ENCODE results near the gene C1QTNF8. TPM values are rescaled to one million over a fixed set of nuclear protein-coding genes. Genes with fewer than 3 reads are reported as not detected.

The C1QTNF8 gene
- total RNA-seq, 1 experiment from 2014 or later: 0.27 TPM

- RAD21 ChIA-PET (ENCODE audit: low non-redundant PET in 1 of 2, low total read pairs in 2 of 2, uncharacterized antibody in 2 of 2, unreplicated experiment in 2 of 2): no interaction called here
- ATAC-seq (no peak), DNase-seq (ENCODE audit: low read depth, low spot score) (no peak)
- peaks cover 6 to 7% of the 10 kb centered on the region in 2 experiments; a peak in 3 of 4 replicates for H3K4me1 ChIP-seq (ENCODE audit: control insufficient read depth in 1 of 2, insufficient read depth in 2 of 2, low read length in 2 of 2)
- POLR2A ChIA-PET: no interaction called here
- no peak for TF ChIP-seq YY1 (IDR thresholded peaks at IDR 0.05; ENCODE audit: extremely low read depth, insufficient replicate concordance, low read depth, low read length)
- no peak for TF ChIP-seq RAD21 (IDR thresholded peaks at IDR 0.05; ENCODE audit: low read depth)
- TF ChIP-seq JUND (IDR thresholded peaks at IDR 0.05): no peak
- TF ChIP-seq EZH2phosphoT487 (IDR thresholded peaks at IDR 0.05; ENCODE audit: borderline replicate concordance): no peak
- no peak for TF ChIP-seq ZNF274 (IDR thresholded peaks at IDR 0.05; ENCODE audit: low read depth, low read length)
- TF ChIP-seq SP1 (IDR thresholded peaks at IDR 0.05; ENCODE audit: low read depth): no peak
- TF ChIP-seq CTCF (IDR thresholded peaks at IDR 0.05 in 2 of 3, conservative IDR thresholded peaks at IDR 0.05 in 1 of 3; ENCODE audit: borderline replicate concordance in 1 of 3, insufficient read depth in 1 of 3, low read depth in 2 of 3, low read length in 2 of 3): no peak
- TF ChIP-seq ELF1 (IDR thresholded peaks at IDR 0.05; ENCODE audit: borderline replicate concordance, low read depth): no peak
- H3K36me3 ChIP-seq (ENCODE audit: control insufficient read depth in 1 of 2, insufficient read depth in 2 of 2, low read length in 2 of 2): no peaks in the 10 kb centered on the region
- H2AFZ ChIP-seq (ENCODE audit: low read depth, low read length, poor library complexity, severe bottlenecking): no peak overlapping the region
- H3K4me3 ChIP-seq (replicated peaks in 1 of 2; ENCODE audit: low read depth in 1 of 2, low read length in 2 of 2): no peak overlapping the region
- BruUV-seq (replicated peaks): no TSS peak
- no peaks in the 10 kb centered on the region for H3K79me2 ChIP-seq (ENCODE audit: insufficient read depth, low read length)
- no peaks in the 10 kb centered on the region for H3K9me2 ChIP-seq (ENCODE audit: insufficient read depth)
- intact Hi-C loops (cut with micrococcal nuclease): no loop called here
- no peak overlapping the region for H3K4me2 ChIP-seq (ENCODE audit: low read length)
- no peaks in the 10 kb centered on the region for H3K9me3 ChIP-seq (ENCODE audit: control insufficient read depth in 1 of 2, insufficient read depth in 1 of 2, low read depth in 1 of 2, low read length in 2 of 2)
- no peak overlapping the region for H3K9ac ChIP-seq (ENCODE audit: low read length)
- CTCF ChIA-PET: no interaction called here
- no peaks in the 10 kb centered on the region for H4K20me1 ChIP-seq (ENCODE audit: insufficient read depth)
- no peaks in the 10 kb centered on the region for H3K27me3 ChIP-seq (ENCODE audit: insufficient read depth, low read length)
- H3K27ac ChIP-seq (ENCODE audit: low read depth, low read length): no peak overlapping the region
Measured at GRCh38 chr16:1130382-1130781, 34.3 kb upstream of the C1QTNF8 start.
